ENCODE measurements around the gene SPNS2.

- no peak for TF ChIP-seq CTCF (IDR thresholded peaks at IDR 0.05)
- TF ChIP-seq POLR2A (IDR thresholded peaks at IDR 0.05): no peak
These were observed 10.7 kb downstream of the SPNS2 start for GRCh38 chr17:4509401-4509800.
